AG08395 (cell line): ENCODE results near the gene PARM1.

Experiments
- DNase-seq: peaks from one replicate; pipeline ENCODE4 v3.0.0; 2012; ENCODE audit warnings: mixed read lengths, low spot score

The PARM1 gene

GRCh38 chr4:74932832-74933561 lies at the start of gene PARM1:
TSS of gene PARM1 (plus strand) at chr4:74933116. CDS start at chr4:74933328, 212 bp downstream.
- peak; percentile 63 for DNase-seq

GRCh38 chr4:74884266-74884665 lies 48.6 kb upstream of the PARM1 start:
- no peak for DNase-seq

- no peak for DNase-seq
Measured at GRCh38 chr4:74886484-74886883, 46.4 kb upstream of the PARM1 start.

- no peak for DNase-seq
Measured at GRCh38 chr4:74890341-74890740, 42.6 kb upstream of the PARM1 start.

- DNase-seq = no peak
Measured at GRCh38 chr4:74891037-74891436, 41.9 kb upstream of the PARM1 start.

- no peak for DNase-seq
Measured at GRCh38 chr4:74893171-74893570, 39.7 kb upstream of the PARM1 start.

- no peak for DNase-seq
Measured at GRCh38 chr4:74896595-74896994, 36.3 kb upstream of the PARM1 start.

- no peak for DNase-seq
Measured at GRCh38 chr4:74897386-74897785, 35.5 kb upstream of the PARM1 start.

- no peak for DNase-seq
Measured at GRCh38 chr4:74900862-74901261, 32.1 kb upstream of the PARM1 start.

- DNase-seq = no peak
Measured at GRCh38 chr4:74904509-74905065, 28.3 kb upstream of the PARM1 start.

GRCh38 chr4:74906771-74907170 lies 26.1 kb upstream of the PARM1 start:
- DNase-seq = no peak

GRCh38 chr4:74919783-74920182 lies 13.1 kb upstream of the PARM1 start:
- no peak for DNase-seq

GRCh38 chr4:74920704-74921103 lies 12.2 kb upstream of the PARM1 start:
- no peak for DNase-seq

- DNase-seq = no peak
Measured at GRCh38 chr4:74921490-74921889, 11.4 kb upstream of the PARM1 start.

GRCh38 chr4:74926007-74926406 lies 6.9 kb upstream of the PARM1 start:
- DNase-seq = no peak

- no peak for DNase-seq
Measured at GRCh38 chr4:74930162-74930561, 2.8 kb upstream of the PARM1 start.

- DNase-seq = no peak
Measured at GRCh38 chr4:74931376-74931775, 1.5 kb upstream of the PARM1 start.

- no peak for DNase-seq
Measured at GRCh38 chr4:74932010-74932409, 906 bp upstream of the PARM1 start.

GRCh38 chr4:74933562-74934015 lies 673 bp downstream of the PARM1 start:
- no peak for DNase-seq

GRCh38 chr4:74934016-74934831 lies 1.3 kb downstream of the PARM1 start:
- no peak for DNase-seq

GRCh38 chr4:74934888-74935287 lies 2.0 kb downstream of the PARM1 start:
- DNase-seq = no peak

- no peak for DNase-seq
Measured at GRCh38 chr4:74941123-74941522, 8.2 kb downstream of the PARM1 start.
